CD4-positive, alpha-beta T cell (primary cell): ENCODE results near the gene LZTFL1. TPM values are rescaled to one million over a fixed set of nuclear protein-coding genes. Genes with fewer than 3 reads are reported as not detected.

ENCODE experiments used
- ATAC-seq: fragments of 200-7000 bp; cut with Tn5 transposase; one replicate; pipeline ENCODE4 v1.10.0; 2022; ENCODE audit warnings: mild to moderate bottlenecking; ENCODE audit not compliant: poor library complexity
- CTCF ChIA-PET: fragments of 350-600 bp; sonication (Branson Sonifier 250); formaldehyde crosslinking; loops from one replicate; lab custom pipeline; 2021; ENCODE audit warnings: antibody characterized with exemption, inconsistent platforms; lab: Charles Lee
- POLR2A ChIA-PET: fragments of 350-600 bp; sonication (Branson Sonifier 250); formaldehyde crosslinking; loops from one replicate; lab custom pipeline; 2021; ENCODE audit warnings: antibody characterized with exemption, inconsistent platforms; lab: Charles Lee
- DNase-seq, 14 experiments: peaks; one replicate each; pipeline ENCODE4 v3.0.0-alpha.2; 2013 to 2020; ENCODE audit warnings: mixed read lengths in 2 of 14
- H3K27ac ChIP-seq, 2 donors: one replicate each; pipeline versions ENCODE4 v1.5.1 to v1.7.0; 2013; ENCODE audit warnings: low read length in 2 of 2, low read depth in 1 of 2, mild to moderate bottlenecking in 1 of 2
- H3K27me3 ChIP-seq, 2 experiments: 1 replicate in 1 of 2; 2 replicates in 1 of 2; pipeline versions ENCODE4 v1.6.1 to v1.7.0; 2013; ENCODE audit warnings: low read length in 2 of 2, control low read depth in 1 of 2, mild to moderate bottlenecking in 1 of 2, moderate library complexity in 1 of 2; ENCODE audit not compliant: insufficient read depth in 2 of 2, control insufficient read depth in 1 of 2
- H3K36me3 ChIP-seq: one replicate; pipeline ENCODE4 v1.6.1; 2013; ENCODE audit warnings: low read length, control low read depth; ENCODE audit not compliant: insufficient read depth
- H3K4me1 ChIP-seq: one replicate; pipeline ENCODE4 v1.6.1; 2013; ENCODE audit warnings: low read length, control low read depth; ENCODE audit not compliant: insufficient read depth
- H3K4me3 ChIP-seq: one replicate; pipeline ENCODE4 v1.5.1; 2013; ENCODE audit warnings: mild to moderate bottlenecking, low read length, moderate library complexity
- H3K9me3 ChIP-seq, 2 experiments: 1 replicate in 1 of 2; 2 replicates in 1 of 2; pipeline versions ENCODE4 v1.6.1 to v1.7.0; 2013; ENCODE audit warnings: low read length in 2 of 2, mild to moderate bottlenecking in 2 of 2, control low read depth in 1 of 2, moderate library complexity in 1 of 2; ENCODE audit not compliant: control insufficient read depth in 1 of 2, insufficient read depth in 1 of 2
- H3K27ac Mint-ChIP-seq: one replicate; pipeline ENCODE4 v1.8.0; 2020; ENCODE audit warnings: mixed read lengths
- H3K27me3 Mint-ChIP-seq: one replicate; pipeline ENCODE4 v1.8.0; 2021; ENCODE audit warnings: mixed read lengths
- H3K36me3 Mint-ChIP-seq: one replicate; pipeline ENCODE4 v1.8.0; 2021; ENCODE audit warnings: low read depth, mixed read lengths
- H3K4me1 Mint-ChIP-seq: one replicate; pipeline ENCODE4 v1.8.0; 2021; ENCODE audit warnings: low read depth, mixed read lengths
- H3K4me3 Mint-ChIP-seq: one replicate; pipeline ENCODE4 v1.8.0; 2020; ENCODE audit warnings: mild to moderate bottlenecking, mixed read lengths
- H3K9me3 Mint-ChIP-seq: one replicate; pipeline ENCODE4 v1.8.0; 2020; ENCODE audit warnings: mixed read lengths
- intact Hi-C, 2 experiments: fragments of 100-400 bp; cut with DNase I in 1 of 2; cut with micrococcal nuclease in 1 of 2; formaldehyde crosslinking; loops; one replicate each; pipeline versions ENCODE4 v1.15.1 to v1.9.0; 2023 to 2025; cut with DNase I, micrococcal nuclease
- total RNA-seq, 174 experiments: library from RNA in 2 of 174; stranded (reverse) in 2 of 174; gene quantifications; one replicate each; pipeline ENCODE4 v1.2.3 and lab custom pipeline; 2021 to 2026
- TF ChIP-seq, protein P1 (sequence below): fragments of 200-600 bp; IDR thresholded peaks from one replicate; pipeline ENCODE4 v1.8.0; 2022; ENCODE audit warnings: antibody characterized with exemption, mild to moderate bottlenecking

The LZTFL1 gene
- total RNA-seq, 2 experiments from 2014 or later = 9.6 to 10.0 TPM

DNA sequence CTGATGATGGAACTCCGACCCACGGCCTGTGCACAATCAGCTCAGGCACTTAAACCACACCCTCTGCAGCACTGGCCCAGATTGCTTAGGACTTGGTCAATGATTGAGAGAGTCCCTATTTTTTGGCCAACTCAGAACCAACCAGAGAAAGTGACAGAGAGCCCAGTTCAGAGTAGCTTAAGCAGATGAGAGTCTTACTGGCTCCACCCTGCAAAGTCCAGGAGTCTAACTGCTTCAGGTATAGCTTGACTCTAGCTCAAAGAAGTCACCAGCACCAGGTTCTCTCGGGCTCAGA lies 65.7 kb downstream of the LZTFL1 start:
- peaks cover 0 to 2% of the 10 kb centered on the region in 2 experiments for H3K27me3 ChIP-seq
- ATAC-seq (no peak), DNase-seq (no peak)
- peaks cover 10% of the 10 kb centered on the region for H3K4me1 ChIP-seq
- ChIA-PET POLR2A (no interaction called here), CTCF (interaction anchor here (0.5 kb wide), 1 partner anchor 53 kb away, joined by 4 read pairs; no protein-coding TSS in a partner anchor)
- intact Hi-C loops = no loop called here
- Mint-ChIP-seq H3K9me3 (no peaks in the 10 kb centered on the region), H3K27ac (no peak overlapping the region), H3K27me3 (no peaks in the 10 kb centered on the region), H3K4me1 (peaks cover 19% of the 10 kb centered on the region), H3K4me3 (no peak overlapping the region), H3K36me3 (no peaks in the 10 kb centered on the region)
- H3K9me3 ChIP-seq = no peaks in the 10 kb centered on the region
- no peak overlapping the region for H3K4me3 ChIP-seq
- H3K27ac ChIP-seq = no peak overlapping the region
- TF ChIP-seq, protein P1, sequence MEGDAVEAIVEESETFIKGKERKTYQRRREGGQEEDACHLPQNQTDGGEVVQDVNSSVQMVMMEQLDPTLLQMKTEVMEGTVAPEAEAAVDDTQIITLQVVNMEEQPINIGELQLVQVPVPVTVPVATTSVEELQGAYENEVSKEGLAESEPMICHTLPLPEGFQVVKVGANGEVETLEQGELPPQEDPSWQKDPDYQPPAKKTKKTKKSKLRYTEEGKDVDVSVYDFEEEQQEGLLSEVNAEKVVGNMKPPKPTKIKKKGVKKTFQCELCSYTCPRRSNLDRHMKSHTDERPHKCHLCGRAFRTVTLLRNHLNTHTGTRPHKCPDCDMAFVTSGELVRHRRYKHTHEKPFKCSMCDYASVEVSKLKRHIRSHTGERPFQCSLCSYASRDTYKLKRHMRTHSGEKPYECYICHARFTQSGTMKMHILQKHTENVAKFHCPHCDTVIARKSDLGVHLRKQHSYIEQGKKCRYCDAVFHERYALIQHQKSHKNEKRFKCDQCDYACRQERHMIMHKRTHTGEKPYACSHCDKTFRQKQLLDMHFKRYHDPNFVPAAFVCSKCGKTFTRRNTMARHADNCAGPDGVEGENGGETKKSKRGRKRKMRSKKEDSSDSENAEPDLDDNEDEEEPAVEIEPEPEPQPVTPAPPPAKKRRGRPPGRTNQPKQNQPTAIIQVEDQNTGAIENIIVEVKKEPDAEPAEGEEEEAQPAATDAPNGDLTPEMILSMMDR = no peak
- no peaks in the 10 kb centered on the region for H3K36me3 ChIP-seq

DNA sequence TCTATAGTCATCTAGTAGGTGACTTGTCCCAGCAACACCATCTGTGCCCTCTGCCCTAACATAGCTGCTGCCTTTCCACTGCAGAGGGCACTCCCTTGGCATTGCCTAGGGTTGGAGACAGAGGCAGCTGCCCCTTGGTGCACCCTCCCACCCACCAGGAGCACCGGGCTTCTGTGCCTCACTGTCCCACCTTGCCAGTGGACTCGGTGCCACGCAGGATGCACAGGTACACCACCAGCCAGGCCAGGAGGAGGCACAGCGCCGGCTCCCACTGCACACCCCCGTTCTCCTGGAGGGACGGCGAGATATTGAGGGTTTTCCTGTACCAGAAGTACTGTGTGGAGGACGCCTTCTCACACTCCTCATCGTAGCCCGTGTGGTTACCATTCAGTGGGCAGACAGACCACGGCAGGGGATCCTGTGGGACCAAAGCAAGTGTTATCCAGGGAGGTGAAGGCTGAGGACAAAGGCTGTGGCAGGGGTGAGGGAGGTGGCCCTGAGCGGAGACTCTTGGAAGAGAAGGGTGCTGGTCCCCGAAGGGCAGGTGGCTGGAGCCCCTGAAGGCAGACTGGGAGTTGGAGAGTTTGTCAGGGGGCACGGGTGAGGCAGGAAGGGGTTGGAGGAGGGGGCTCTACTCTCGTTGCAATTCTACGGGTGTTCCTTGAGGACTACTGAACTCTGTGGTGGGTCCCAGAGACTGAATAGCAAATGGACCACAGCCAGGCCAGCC lies 66.2 kb downstream of the LZTFL1 start:
- Histone ChIP-seq H3K9me3 (no peaks in the 10 kb centered on the region), H3K36me3 (no peaks in the 10 kb centered on the region), H3K27ac (no peak overlapping the region), H3K4me1 (peaks cover 10% of the 10 kb centered on the region), H3K4me3 (no peak overlapping the region), H3K27me3 (peaks cover 0 to 2% of the 10 kb centered on the region in 2 experiments)
- TF ChIP-seq, protein P1 = no peak
- DNase-seq (no peak), ATAC-seq (no peak)
- Mint-ChIP-seq H3K27me3 (no peaks in the 10 kb centered on the region), H3K36me3 (no peaks in the 10 kb centered on the region), H3K4me1 (peaks cover 19% of the 10 kb centered on the region), H3K27ac (no peak overlapping the region), H3K4me3 (no peak overlapping the region), H3K9me3 (no peaks in the 10 kb centered on the region)
- ChIA-PET POLR2A (no interaction called here), CTCF (interaction anchor here (0.5 kb wide), 1 partner anchor 54 kb away, joined by 4 read pairs; no protein-coding TSS in a partner anchor)
- intact Hi-C loops = no loop called here

DNA sequence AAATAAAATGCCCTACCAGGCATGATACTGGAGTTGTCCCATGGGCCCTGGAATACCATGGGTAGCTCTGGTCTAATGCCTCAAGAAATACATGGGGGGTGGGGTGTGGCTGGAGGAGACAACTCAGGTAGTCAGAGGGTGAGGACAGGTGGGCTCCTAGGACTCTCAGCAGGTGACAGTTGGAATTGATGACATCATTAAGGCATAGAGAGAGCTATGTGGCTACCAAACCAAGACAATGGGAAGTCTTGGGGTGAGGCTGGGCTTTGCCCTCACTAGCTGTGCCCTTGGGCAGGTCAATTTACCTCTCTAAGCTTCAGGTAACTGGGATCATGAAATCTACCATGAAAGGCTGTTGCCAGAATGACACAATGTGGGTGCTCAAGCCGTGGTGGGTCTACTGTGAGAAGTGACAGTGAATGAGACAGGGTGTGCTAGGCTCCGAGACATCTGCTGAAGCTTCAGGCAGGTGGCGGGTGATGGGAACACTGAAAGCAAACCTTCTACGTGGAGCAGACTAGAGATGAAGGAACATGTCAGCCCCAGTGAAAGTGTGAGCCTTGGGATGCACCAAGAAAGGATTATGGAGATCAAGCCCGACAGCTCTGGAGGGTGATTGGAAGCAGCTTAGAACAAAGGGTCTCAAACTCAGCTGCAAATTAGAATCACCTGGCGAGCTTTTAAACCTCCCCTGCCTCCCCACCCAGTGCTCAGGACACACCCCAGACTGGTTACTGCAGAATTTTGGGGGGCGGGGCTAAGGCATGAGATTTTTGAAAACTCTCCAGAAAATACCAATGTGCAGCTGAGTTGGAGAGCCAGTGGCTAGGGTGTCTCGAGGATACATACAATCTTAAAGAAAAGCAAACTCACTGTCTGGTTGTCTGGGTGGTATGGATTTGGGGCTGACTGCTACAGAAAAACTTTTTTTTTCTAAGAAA lies 67.1 kb downstream of the LZTFL1 start:
- no peaks in the 10 kb centered on the region for H3K36me3 Mint-ChIP-seq
- H3K4me3 ChIP-seq = no peak overlapping the region
- H3K4me1 Mint-ChIP-seq = peaks cover 19% of the 10 kb centered on the region
- no peaks in the 10 kb centered on the region for H3K9me3 Mint-ChIP-seq
- peaks cover 10% of the 10 kb centered on the region for H3K4me1 ChIP-seq
- H3K27ac Mint-ChIP-seq = no peak overlapping the region
- CTCF ChIA-PET = no interaction called here
- H3K36me3 ChIP-seq = no peaks in the 10 kb centered on the region
- DNase-seq (no peak), ATAC-seq (no peak)
- intact Hi-C loops = no loop called here
- no peaks in the 10 kb centered on the region for H3K27me3 Mint-ChIP-seq
- H3K4me3 Mint-ChIP-seq = no peak overlapping the region
- POLR2A ChIA-PET = no interaction called here
- H3K9me3 ChIP-seq = no peaks in the 10 kb centered on the region
- H3K27ac ChIP-seq = no peak overlapping the region
- TF ChIP-seq, protein P1 = no peak
- peaks cover 0 to 2% of the 10 kb centered on the region in 2 experiments for H3K27me3 ChIP-seq
